NB4 (cell line): ENCODE results near the gene CHRM3.

Experiments used
- CTCF ChIP-seq: IDR thresholded peaks from one replicate; pipeline ENCODE4 v1.5.1; 2012; ENCODE audit warnings: low read depth, low read length
- MAX ChIP-seq: IDR thresholded peaks from 2 replicates; pipeline ENCODE4 v1.6.1; 2011; ENCODE audit warnings: low read depth, low read length
- POLR2A ChIP-seq: IDR thresholded peaks from 2 replicates; pipeline ENCODE4 v1.6.1; 2011; ENCODE audit warnings: mild to moderate bottlenecking; ENCODE audit not compliant: insufficient read length; ENCODE audit errors: extremely low read depth

- TF ChIP-seq CTCF: no peak
- TF ChIP-seq MAX: no peak
- no peak for TF ChIP-seq POLR2A
Observed at GRCh38 chr1:239389703-239390102, 3.3 kb downstream of the CHRM3 start.
